HepG2 (cell line): Measurements from ENCODE around the gene LYPD4.

Source experiments
- CTCF ChIP-seq: sonication (generic); formaldehyde crosslinking; IDR thresholded peaks from 2 replicates; pipeline ENCODE4 v1.5.0; 2020; ENCODE audit warnings: mild to moderate bottlenecking, missing genetic modification reagents, moderate library complexity
- KIAA2018 ChIP-seq: sonication (generic); formaldehyde crosslinking; IDR thresholded peaks from 2 replicates; pipeline ENCODE4 v1.5.0; 2020; ENCODE audit warnings: mild to moderate bottlenecking, missing genetic modification reagents, borderline replicate concordance

GRCh38 chr19:41837981-41838708 lies 6.3 kb downstream of the LYPD4 start:
- TF ChIP-seq CTCF (CRISPR knock-in tag) (no peak), KIAA2018 (CRISPR knock-in tag) (no peak)
